NCI-H1694 treated with DMSO at 0.1 percent for 48 hours (cell line): ENCODE data around the gene GBX1.

Experiments used
- DNase-seq: peaks from one replicate; lab custom pipeline; 2025; lab: John Stamatoyannopoulos, UW

Gene GBX1

DNA sequence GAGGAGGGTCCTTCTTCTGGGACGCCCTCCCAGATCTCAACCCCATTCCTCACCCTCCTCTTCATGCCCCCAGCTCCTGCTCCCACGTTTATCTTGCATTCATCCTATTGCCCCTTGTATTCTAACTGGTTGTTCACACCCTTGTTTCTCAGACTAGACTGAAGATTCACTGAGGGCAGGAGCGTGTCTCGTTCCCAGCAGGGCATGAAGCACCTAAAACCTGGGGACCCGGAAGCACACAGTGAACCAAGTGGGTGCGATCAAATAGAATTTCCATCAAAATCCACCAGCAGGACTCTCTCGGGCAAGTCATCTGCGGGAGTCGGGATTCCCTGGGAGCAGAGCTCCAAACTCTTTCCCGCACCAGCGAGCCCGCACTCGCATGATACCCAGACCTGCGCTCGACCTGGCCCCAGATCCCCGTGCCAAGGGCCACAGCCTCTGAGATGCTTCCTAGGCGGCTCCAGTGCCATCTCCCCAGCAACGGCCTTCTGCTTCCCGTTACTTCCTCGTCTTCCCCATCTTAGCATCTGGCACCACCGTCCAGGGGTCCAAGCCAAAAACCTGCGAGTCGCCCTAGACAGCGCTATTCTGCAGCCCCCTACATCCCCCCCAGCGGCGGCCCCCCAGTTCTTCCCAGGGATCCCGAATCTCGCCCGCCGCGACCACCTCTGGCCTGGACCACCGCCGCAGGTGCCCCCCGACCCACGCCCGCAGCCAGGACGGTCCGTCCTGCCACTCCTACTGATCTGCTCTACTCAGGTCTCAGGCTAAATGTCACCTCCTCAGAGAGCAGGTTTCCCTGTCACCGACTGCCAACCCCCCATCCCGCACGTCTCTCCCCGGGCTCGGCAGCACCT is 6.1 kb upstream of the GBX1 start:
- DNase-seq = no peak

DNA sequence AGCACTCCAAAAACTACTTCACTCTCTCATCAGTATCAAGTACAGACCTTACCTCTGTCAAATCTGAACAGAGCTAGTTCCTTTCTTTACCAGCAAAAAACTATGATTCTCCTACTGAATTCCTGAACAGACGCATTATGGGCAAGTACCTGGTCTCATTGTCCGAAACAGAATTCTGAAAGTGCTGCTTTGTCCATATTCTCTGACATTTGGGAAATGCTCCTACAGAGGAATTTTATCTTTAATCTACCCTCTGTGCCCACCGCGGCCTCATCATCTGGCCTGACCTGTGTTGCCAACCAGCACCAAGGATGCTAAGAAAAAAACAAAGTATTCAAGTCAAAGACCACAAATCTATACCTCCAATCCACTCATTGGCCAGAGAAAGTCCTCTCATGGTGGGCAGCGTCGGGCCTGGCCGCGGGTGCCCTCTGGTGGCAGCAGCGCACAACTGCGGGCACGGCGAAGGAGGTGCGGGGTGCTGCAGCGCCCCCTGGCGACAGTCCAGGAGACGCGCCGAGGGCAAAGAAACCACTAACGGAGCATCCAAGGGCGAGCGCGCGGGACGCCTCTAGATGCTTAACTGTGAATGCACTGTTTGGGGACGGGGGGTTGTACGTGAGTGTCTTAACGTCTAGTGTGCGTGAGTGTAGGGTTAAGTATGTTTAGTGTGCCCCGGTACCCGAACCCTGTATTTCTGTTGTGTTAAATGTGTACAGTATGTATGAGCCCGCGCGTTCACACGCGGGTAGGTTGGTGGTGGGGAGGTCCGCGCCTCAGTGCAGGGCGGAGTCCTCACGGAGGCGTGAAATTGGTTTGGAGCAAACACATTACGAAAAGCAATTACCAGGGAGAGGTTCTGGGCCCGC is 5.0 kb upstream of the GBX1 start:
- peak; percentile 75 for DNase-seq

DNA sequence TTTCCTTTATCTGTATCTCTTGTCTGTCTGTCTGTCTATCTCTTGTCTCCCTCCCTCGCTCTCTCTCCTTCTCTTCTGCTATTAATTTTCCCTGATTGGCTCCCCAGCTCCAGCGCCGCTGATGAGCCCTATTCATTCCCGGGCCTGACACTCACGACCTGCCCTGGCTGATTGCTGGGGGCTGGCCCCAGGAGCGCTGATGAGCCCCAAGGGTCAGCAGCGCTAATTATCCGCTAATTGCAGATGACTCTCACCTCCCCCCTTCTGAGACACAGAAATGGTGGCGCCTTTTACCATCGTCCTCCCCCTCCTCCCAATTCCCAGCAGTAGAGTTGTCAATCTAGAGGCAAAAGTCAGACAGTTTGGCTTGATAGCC is 1.3 kb upstream of the GBX1 start:
- DNase-seq = no peak

GRCh38 chr7:151168003-151168786 is 701 bp upstream of the GBX1 start:
- peak; percentile 33 for DNase-seq

GRCh38 chr7:151166629-151167196 is 781 bp downstream of the GBX1 start:
- DNase-seq = no peak

DNA sequence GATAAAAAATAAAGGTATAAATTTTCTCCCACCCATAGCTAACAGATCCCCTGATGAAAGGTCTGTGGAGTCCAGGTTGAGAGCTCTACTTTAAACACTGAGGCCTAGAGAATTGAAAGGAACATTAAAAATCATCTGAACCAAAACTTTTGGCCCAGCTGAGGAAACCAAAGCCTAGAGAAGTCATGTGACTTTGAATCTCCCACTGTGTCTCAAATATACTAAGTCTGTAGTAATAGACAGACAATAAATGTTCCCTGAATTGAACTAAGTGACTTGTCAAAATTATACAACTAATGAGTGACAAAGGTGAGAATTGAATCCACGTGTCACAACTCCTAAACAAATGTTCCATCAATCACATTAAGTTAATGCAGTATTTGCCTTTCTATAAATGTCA is 5.7 kb downstream of the GBX1 start:
- DNase-seq = no peak

DNA sequence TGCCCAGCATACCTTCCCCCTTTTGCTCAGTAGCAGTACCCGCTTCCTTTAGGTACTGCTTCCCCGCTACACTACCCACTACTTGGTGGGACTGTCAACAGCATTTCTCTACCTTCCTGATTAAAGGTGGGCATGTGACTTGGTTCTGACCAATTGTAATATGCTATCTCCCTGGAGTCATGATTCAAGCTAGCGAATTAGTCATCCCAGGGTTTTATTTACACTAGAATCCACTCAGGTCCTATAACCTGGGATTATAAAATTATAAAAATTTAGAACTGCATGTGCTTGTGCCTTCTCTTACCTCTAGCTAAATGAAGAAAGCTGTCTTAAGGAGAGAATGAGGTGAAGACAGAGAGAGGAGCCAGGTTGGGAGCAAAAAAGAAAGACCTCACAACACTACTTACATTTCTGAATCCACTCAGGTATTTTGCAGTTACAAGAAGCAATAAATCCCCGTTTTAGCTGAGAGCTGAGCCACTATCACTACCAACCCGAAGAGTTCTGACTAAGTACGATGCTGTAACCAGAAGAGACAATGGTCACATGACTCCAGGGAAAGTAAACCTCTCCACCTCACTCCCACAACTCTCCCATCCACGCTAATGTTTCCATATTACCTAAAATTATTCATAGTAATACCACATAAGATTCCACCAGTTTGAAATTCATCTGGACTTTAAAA is 9.7 kb downstream of the GBX1 start:
- no peak for DNase-seq

GRCh38 chr7:151152643-151153513 is 14.6 kb downstream of the GBX1 start:
- DNase-seq = no peak

DNA sequence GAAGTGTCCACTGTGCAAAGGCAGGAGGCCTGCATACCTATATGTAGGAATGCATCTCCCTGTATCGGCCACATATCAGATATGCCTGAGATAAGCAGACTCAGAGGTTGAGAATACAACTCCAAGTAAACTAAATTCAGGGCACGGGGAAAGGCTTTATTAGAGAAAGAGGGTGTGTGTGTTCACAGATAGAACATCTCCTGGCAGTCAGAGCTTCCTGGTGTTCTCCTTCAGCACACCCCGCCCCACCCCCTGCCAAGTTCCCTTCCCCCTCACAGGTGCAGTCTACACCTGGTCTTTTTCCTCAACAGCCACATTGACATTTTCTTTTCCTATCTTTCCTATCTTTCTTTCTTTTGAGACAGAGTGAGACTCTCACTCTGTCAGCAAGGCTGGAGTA is 17.1 kb downstream of the GBX1 start:
- no peak for DNase-seq

DNA sequence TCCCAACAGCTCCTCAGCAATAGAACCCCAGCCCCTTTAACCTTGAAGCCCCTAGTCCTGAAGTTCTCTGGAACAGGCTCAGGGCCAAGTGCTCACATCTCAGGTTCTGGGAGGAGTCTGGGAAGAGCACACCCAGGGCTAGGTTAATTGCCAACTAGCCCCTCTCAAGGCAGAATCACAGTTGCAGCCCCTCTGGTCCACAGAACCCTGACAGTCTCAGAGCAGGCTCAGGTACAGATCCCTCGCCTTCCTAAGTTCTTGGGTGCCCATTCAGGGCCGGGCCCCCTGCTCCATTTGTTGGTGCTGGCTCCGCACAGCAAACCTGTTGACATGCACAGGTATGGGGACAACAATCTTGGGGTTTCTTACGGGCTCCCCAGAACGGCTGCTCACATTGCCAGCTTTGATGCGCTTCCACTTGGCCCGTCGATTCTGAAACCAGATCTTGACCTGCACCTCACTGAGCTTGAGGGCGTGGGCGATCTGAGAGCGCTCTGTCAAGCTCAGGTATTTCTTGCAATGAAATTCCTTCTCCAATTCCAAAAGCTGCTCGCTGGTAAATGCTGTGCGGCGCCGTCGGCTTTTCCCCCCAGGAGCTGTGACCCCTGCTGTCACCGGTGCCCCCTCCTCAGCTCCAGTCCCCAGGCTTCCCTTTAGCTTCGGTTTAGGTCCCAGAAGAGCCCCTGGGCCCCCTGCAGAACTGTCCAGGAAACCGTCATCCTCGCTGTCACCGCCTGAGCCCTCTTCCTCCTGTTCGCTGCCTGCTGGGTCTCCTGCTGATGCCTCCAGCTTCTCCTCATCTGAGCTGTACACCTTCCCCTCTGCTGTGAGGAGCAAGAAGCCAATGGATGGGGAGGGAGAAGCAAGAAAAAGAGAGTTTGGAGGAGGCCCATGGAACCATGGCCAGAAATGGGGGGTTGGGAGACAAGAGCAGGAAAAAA is 18.9 kb downstream of the GBX1 start:
- no peak for DNase-seq

GRCh38 chr7:151146761-151147160 is 20.7 kb downstream of the GBX1 start:
- no peak for DNase-seq

DNA sequence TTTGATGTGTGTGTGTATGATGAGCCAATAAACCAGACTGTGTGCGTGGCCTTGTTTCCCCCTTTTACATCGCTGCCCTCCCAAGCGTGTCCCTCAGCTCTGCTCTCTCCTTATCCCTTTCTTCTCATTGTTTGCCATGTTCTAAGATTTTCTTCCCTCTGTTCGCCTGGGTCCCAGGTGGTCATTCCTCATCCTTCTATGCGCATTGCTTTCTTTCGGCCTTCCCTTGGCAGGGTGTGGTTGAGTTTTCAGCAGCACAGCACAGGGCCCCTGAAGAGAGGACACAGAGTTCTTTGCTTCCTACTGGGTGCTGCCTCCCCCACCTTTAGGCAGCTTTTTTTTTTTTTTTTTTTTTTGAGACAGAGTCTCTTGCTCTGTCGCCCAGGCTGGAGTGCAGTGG is 23.1 kb downstream of the GBX1 start:
- DNase-seq = no peak

DNA sequence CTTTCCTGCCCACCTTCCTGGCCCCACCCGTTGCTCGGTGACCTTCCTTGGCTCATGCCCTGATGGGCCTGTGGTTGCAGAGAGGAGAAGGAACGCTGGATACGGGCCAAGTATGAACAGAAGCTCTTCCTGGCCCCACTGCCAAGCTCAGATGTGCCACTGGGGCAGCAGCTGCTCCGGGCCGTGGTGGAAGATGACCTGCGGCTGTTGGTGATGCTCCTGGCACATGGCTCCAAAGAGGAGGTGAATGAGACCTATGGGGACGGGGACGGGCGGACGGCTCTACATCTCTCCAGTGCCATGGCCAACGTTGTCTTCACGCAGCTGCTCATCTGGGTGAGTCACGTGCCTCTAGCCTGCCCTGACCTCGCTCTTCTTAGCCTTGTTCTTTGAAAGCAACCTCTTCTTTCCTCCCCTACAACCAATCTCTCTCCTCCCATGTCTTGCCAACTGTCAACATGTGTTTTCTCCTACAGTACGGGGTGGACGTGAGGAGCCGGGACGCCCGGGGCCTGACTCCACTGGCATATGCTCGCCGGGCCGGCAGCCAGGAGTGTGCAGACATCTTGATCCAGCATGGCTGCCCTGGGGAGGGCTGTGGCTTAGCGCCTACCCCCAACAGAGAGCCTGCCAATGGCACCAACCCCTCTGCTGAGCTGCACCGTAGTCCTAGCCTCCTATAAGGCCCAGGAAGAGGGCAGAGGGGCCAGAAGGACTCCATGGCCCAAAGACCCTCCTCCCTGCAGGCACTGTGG is 24.1 kb downstream of the GBX1 start:
- peak; percentile 82 for DNase-seq

- DNase-seq = peak; percentile 48
Measured at GRCh38 chr7:151142686-151143040, 24.8 kb downstream of the GBX1 start.

- DNase-seq = peak; percentile 19
Measured at GRCh38 chr7:151141855-151142685, 25.4 kb downstream of the GBX1 start.

GRCh38 chr7:151141311-151141854 is 26.1 kb downstream of the GBX1 start:
- DNase-seq = peak; percentile 64

DNA sequence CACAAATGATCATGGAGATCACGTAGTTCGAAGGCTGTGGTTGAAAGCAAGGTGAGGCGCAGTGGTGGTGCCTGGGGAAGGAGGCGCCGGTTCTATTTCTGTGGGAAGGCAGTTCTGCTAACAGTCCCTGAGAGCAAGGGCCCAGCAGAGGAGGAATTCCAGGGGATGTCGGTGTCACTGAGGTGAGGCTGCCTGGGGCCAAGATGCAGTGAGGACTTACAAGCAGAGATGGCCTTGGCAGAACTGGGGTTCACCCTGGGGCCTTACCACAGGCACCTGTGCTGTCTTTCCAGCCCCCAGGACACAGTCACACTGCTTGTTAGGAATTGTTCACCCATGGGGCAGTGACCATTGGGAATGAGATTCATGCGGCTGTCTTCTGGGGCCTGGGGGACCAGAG is 26.7 kb downstream of the GBX1 start:
- no peak for DNase-seq
